Measurements from ENCODE around the gene BICRAL. TPM values are rescaled to one million over a fixed set of nuclear protein-coding genes. Genes with fewer than 3 reads are reported as not detected.

Gene BICRAL
- total and polyA plus RNA-seq, 4 donors: 1.7 to 6.8 (median 3.9) TPM

DNA sequence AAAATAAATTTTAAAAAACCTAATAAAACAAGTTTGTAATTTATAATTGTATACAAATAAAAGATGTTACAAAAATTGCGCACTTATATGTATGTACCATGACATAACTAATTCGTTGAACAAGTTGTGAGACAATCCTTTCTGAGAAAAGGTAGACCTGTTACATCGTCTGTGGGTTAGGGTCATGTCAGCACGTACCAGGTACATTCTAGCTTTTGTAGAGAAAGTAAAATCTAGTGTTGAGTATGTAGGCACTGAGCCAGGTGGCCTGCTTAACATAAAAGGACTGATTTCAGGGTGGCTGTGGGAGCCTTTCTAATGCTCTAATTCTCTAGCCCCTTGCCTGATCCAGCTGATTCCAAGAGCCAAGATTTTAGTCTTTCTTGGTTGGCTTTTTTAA lies 108.0 kb downstream of the BICRAL start:
- peaks cover 3 to 17% (median 13%) of the 10 kb centered on the region in 4 donors for H3K36me3 ChIP-seq (ENCODE audit: control insufficient read depth in 4 of 4, insufficient read depth in 3 of 4, low read depth in 1 of 4, low read length in 3 of 4)
- peaks cover 3 to 15% (median 10%) of the 10 kb centered on the region in 4 donors for H3K4me1 ChIP-seq (ENCODE audit: control insufficient read depth in 4 of 4, insufficient read depth in 4 of 4, low read length in 3 of 4)
- H3K9me3 ChIP-seq (ENCODE audit: control insufficient read depth in 4 of 4, low read length in 3 of 4): no peaks in the 10 kb centered on the region
- H3K4me3 ChIP-seq (ENCODE audit: low read depth in 1 of 3, low read length in 3 of 3): peak overlapping the region; percentile 72 to 88 (median 85)
- WGBS: 57% methylated on average over 4 of the region's 4 CpGs
- H3K9ac ChIP-seq (ENCODE audit: low read depth in 1 of 2, low read length in 2 of 2): no peak overlapping the region
- no peak for DNase-seq (ENCODE audit: low spot score)
- peak overlapping the region; percentile 85 to 87 for H3K27ac ChIP-seq (ENCODE audit: low read depth in 1 of 2, low read length in 2 of 2)
- TF ChIP-seq FOXA2 (IDR thresholded peaks at IDR 0.05): no peak
- TF ChIP-seq, protein P1, sequence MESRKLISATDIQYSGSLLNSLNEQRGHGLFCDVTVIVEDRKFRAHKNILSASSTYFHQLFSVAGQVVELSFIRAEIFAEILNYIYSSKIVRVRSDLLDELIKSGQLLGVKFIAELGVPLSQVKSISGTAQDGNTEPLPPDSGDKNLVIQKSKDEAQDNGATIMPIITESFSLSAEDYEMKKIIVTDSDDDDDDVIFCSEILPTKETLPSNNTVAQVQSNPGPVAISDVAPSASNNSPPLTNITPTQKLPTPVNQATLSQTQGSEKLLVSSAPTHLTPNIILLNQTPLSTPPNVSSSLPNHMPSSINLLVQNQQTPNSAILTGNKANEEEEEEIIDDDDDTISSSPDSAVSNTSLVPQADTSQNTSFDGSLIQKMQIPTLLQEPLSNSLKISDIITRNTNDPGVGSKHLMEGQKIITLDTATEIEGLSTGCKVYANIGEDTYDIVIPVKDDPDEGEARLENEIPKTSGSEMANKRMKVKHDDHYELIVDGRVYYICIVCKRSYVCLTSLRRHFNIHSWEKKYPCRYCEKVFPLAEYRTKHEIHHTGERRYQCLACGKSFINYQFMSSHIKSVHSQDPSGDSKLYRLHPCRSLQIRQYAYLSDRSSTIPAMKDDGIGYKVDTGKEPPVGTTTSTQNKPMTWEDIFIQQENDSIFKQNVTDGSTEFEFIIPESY (IDR thresholded peaks at IDR 0.05): no peak
- no peak for TF ChIP-seq JUND (IDR thresholded peaks at IDR 0.05)
- TF ChIP-seq SP1 (IDR thresholded peaks at IDR 0.05): no peak
- TF ChIP-seq HNF4A (conservative IDR thresholded peaks at IDR 0.05): no peak
- no peak for TF ChIP-seq RAD21 (IDR thresholded peaks at IDR 0.05)
- no peak for TF ChIP-seq RXRA (IDR thresholded peaks at IDR 0.05)
- TF ChIP-seq TAF1 (conservative IDR thresholded peaks at IDR 0.05): no peak
- no peak for TF ChIP-seq NR2F2 (IDR thresholded peaks at IDR 0.05)
- TF ChIP-seq, protein P2, sequence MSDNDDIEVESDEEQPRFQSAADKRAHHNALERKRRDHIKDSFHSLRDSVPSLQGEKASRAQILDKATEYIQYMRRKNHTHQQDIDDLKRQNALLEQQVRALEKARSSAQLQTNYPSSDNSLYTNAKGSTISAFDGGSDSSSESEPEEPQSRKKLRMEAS (IDR thresholded peaks at IDR 0.05): no peak
- no peak for TF ChIP-seq FOXA1 (IDR thresholded peaks at IDR 0.05)
- TF ChIP-seq GABPA (IDR thresholded peaks at IDR 0.05 in 1 of 2, conservative IDR thresholded peaks at IDR 0.05 in 1 of 2): no peak
- no peak for TF ChIP-seq EGR1 (IDR thresholded peaks at IDR 0.05; ENCODE audit: low read depth in 2 of 2)
- no peak for TF ChIP-seq HNF4G (IDR thresholded peaks at IDR 0.05)
- TF ChIP-seq CTCF (IDR thresholded peaks at IDR 0.05; ENCODE audit: low read depth, low read length, missing input control): no peak
- no peak for TF ChIP-seq REST (IDR thresholded peaks at IDR 0.05)
- no peaks in the 10 kb centered on the region for H3K27me3 ChIP-seq (ENCODE audit: control insufficient read depth in 4 of 4, insufficient read depth in 4 of 4, low read length in 3 of 4)
